PC-9 (cell line): ENCODE data around the gene FNDC3B.

Experiments
- EZH2 ChIP-seq: fragments of 200-600 bp; sonication (generic); IDR thresholded peaks from 2 replicates; pipeline ENCODE4 v1.8.0; 2017; ENCODE audit warnings: antibody characterized with exemption, low read depth
- TF ChIP-seq, protein P1 (sequence below): fragments of 200-600 bp; sonication (generic); conservative IDR thresholded peaks from 2 replicates; pipeline ENCODE4 v1.6.1; 2017; ENCODE audit warnings: mixed run types, antibody characterized with exemption, mild to moderate bottlenecking, moderate library complexity

DNA sequence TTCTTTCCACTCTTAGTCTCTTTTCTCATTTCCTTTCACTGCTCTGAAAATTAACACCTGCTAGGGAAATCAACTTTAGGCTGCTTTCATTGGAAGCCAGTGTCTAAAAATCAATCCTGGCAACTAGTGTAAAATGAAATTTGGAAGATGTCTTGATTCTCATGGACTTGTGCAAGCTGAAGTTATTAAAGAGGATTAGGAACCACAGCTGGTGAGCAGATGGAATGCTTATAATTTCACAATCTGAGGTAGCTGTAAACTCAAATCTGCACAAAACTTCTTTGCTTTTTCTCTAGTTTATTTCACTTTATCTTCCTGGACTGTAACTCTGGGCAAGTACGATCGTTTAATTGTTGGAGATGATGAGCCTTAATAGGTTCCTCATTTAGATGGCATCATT lies 233.3 kb downstream of the FNDC3B start:
- TF ChIP-seq, protein P1, sequence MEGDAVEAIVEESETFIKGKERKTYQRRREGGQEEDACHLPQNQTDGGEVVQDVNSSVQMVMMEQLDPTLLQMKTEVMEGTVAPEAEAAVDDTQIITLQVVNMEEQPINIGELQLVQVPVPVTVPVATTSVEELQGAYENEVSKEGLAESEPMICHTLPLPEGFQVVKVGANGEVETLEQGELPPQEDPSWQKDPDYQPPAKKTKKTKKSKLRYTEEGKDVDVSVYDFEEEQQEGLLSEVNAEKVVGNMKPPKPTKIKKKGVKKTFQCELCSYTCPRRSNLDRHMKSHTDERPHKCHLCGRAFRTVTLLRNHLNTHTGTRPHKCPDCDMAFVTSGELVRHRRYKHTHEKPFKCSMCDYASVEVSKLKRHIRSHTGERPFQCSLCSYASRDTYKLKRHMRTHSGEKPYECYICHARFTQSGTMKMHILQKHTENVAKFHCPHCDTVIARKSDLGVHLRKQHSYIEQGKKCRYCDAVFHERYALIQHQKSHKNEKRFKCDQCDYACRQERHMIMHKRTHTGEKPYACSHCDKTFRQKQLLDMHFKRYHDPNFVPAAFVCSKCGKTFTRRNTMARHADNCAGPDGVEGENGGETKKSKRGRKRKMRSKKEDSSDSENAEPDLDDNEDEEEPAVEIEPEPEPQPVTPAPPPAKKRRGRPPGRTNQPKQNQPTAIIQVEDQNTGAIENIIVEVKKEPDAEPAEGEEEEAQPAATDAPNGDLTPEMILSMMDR: no peak
- no peak for TF ChIP-seq EZH2
